K562 (cell line): ENCODE measurements around the gene DPEP2NB. TPM values are rescaled to one million over a fixed set of nuclear protein-coding genes. Genes with fewer than 3 reads are reported as not detected.

Experiments
- ATAC-seq: fragments of 200-7000 bp; cut with Tn5 transposase; 3 replicates; pipeline ENCODE4 v1.9.1; 2020; ENCODE audit warnings: moderate library complexity
- BruUV-seq: library from RNA; stranded (reverse); fragments of 400-500 nt; replicated peaks from 2 replicates; lab custom pipeline; 2021; lab: Mats Ljungman, UMichigan
- CTCF ChIA-PET: fragments of 300-600 bp; formaldehyde crosslinking; extraction: SDS; loops from one replicate; lab custom pipeline; 2021; ENCODE audit warnings: low intra/inter-chr PET ratio; lab: Yijun Ruan, JAX
- POLR2A ChIA-PET: fragments of 300-600, 350-650 bp; sonication (Branson Sonifier 250); formaldehyde crosslinking; extraction: SDS; loops from one replicate; lab custom pipeline; 2021; ENCODE audit warnings: antibody characterized with exemption, inconsistent platforms; lab: Yijun Ruan, JAX
- DNase-seq, 4 experiments: peaks; one replicate each; pipeline versions ENCODE4 v3.0.0 to v3.0.0-alpha.2; 2011 to 2018; ENCODE audit warnings: low spot score in 3 of 4, mixed read lengths in 3 of 4; ENCODE audit errors: extremely low read depth in 1 of 4
- FAIRE-seq: peaks from 2 replicates; lab custom pipeline; 2011; peaks lifted over from hg19 to GRCh38; lab: Jason Lieb, UNC
- H2AFZ ChIP-seq: 2 replicates; pipeline ENCODE4 v1.6.0; 2011; ENCODE audit warnings: low read depth, low read length, control low read depth, inconsistent platforms
- H3K27ac ChIP-seq: fragments of 200-600 bp; 3 replicates; pipeline ENCODE4 v1.8.0; 2011; ENCODE audit warnings: low read depth, mild to moderate bottlenecking, control low read depth, inconsistent platforms, low read length, moderate library complexity, mixed read lengths; ENCODE audit errors: extremely low read depth
- H3K27me3 ChIP-seq, 2 experiments: fragments of 300-600 bp in 1 of 2; 2 replicates in 1 of 2; 3 replicates in 1 of 2; pipeline versions ENCODE4 v1.6.0 to v1.8.0; 2011; ENCODE audit warnings: inconsistent platforms in 2 of 2, low read length in 2 of 2, mild to moderate bottlenecking in 1 of 2, mixed read lengths in 1 of 2, moderate library complexity in 1 of 2; ENCODE audit not compliant: control insufficient read depth in 2 of 2, insufficient read depth in 2 of 2
- H3K36me3 ChIP-seq: fragments of 300-600 bp; 3 replicates; pipeline ENCODE4 v1.8.0; 2011; ENCODE audit warnings: mild to moderate bottlenecking, low read length, inconsistent platforms; ENCODE audit not compliant: control insufficient read depth, insufficient read depth
- H3K4me1 ChIP-seq, 2 experiments: fragments of 200-600 bp in 1 of 2; replicated peaks in 1 of 2; 2 replicates in 1 of 2; 3 replicates in 1 of 2; pipeline versions ENCODE4 v1.5.1 to v1.8.0; 2011; ENCODE audit warnings: inconsistent platforms in 2 of 2, low read length in 2 of 2, mild to moderate bottlenecking in 1 of 2, mixed read lengths in 1 of 2, moderate library complexity in 1 of 2; ENCODE audit not compliant: control insufficient read depth in 2 of 2, insufficient read depth in 2 of 2
- H3K4me2 ChIP-seq: 2 replicates; pipeline ENCODE4 v1.6.1; 2011; ENCODE audit warnings: low read length, control low read depth, inconsistent platforms, mixed read lengths; ENCODE audit not compliant: insufficient read depth
- H3K4me3 ChIP-seq: fragments of 200-600 bp; sonication (generic), shearing (Covaris generic); 2 replicates; pipeline ENCODE4 v1.5.1; 2016; ENCODE audit warnings: control low read depth, inconsistent platforms
- H3K79me2 ChIP-seq: fragments of 200-600 bp; 3 replicates; pipeline ENCODE4 v1.8.0; 2011; ENCODE audit warnings: low read length, inconsistent platforms; ENCODE audit not compliant: control insufficient read depth, insufficient read depth
- H3K9ac ChIP-seq, 2 experiments: 2 replicates each; pipeline versions ENCODE4 v1.6.0 to v1.6.1; 2011; ENCODE audit warnings: low read depth in 2 of 2, low read length in 2 of 2, control low read depth in 1 of 2, inconsistent platforms in 1 of 2, mild to moderate bottlenecking in 1 of 2, mixed read lengths in 1 of 2; ENCODE audit not compliant: insufficient read depth in 1 of 2
- H3K9me1 ChIP-seq: one replicate; pipeline ENCODE4 v1.6.0; 2011; ENCODE audit warnings: inconsistent platforms, mild to moderate bottlenecking, low read length, moderate library complexity; ENCODE audit not compliant: control insufficient read depth, insufficient read depth
- H3K9me3 ChIP-seq: replicated peaks from 2 replicates; pipeline ENCODE4 v1.5.1; 2011; ENCODE audit warnings: low read depth, low read length, inconsistent platforms; ENCODE audit not compliant: control insufficient read depth, insufficient read depth
- H4K20me1 ChIP-seq: replicated peaks from 2 replicates; pipeline ENCODE4 v1.6.1; 2011; ENCODE audit warnings: low read length, inconsistent platforms, mixed read lengths; ENCODE audit not compliant: control insufficient read depth, insufficient read depth
- CBFA2T3 ChIP-seq: fragments of 450-650 bp; IDR thresholded peaks from 2 replicates; pipeline ENCODE4 v1.6.1; 2017
- CC2D1A ChIP-seq: fragments of 450-650 bp; IDR thresholded peaks from 2 replicates; pipeline ENCODE4 v1.6.1; 2017; ENCODE audit warnings: mild to moderate bottlenecking
- CREM ChIP-seq: IDR thresholded peaks from 2 replicates; pipeline ENCODE4 v1.6.1; 2014; ENCODE audit warnings: antibody characterized with exemption, low read depth
- CTBP1 ChIP-seq: fragments of 450-650 bp; IDR thresholded peaks from 2 replicates; pipeline ENCODE4 v1.6.1; 2016; ENCODE audit warnings: borderline replicate concordance
- ETV5 ChIP-seq: sonication (generic); formaldehyde crosslinking; IDR thresholded peaks from 2 replicates; pipeline ENCODE4 v1.4.0; 2020; ENCODE audit warnings: low read depth, mild to moderate bottlenecking, missing genetic modification reagents
- HNRNPUL1 ChIP-seq: fragments of 200-400 bp; formaldehyde crosslinking; IDR thresholded peaks from 2 replicates; pipeline ENCODE4 v1.6.1; 2017; ENCODE audit warnings: low read length
- RAD21 ChIP-seq, 2 experiments: fragments of 250-450 bp in 1 of 2; fragments of 450-650 bp in 1 of 2; sonication (Bioruptor Pico) in 1 of 2; formaldehyde crosslinking in 1 of 2; IDR thresholded peaks in 1 of 2; conservative IDR thresholded peaks in 1 of 2; 2 replicates each; pipeline versions ENCODE4 v1.4.0 to v1.8.0; 2020 to 2022; ENCODE audit warnings: mild to moderate bottlenecking in 2 of 2, moderate library complexity in 1 of 2
- SP1 ChIP-seq: sonication (generic); formaldehyde crosslinking; IDR thresholded peaks from 2 replicates; pipeline ENCODE4 v1.8.1; 2022; ENCODE audit warnings: mild to moderate bottlenecking, missing genetic modification reagents
- TCF3 ChIP-seq: sonication (generic); formaldehyde crosslinking; IDR thresholded peaks from 2 replicates; pipeline ENCODE4 v1.4.0; 2020; ENCODE audit warnings: mild to moderate bottlenecking, missing genetic modification reagents
- ZBTB17 ChIP-seq: fragments of 450-650 bp; formaldehyde crosslinking; IDR thresholded peaks from 2 replicates; pipeline ENCODE4 v1.4.0; 2020; ENCODE audit warnings: mild to moderate bottlenecking
- ZNF165 ChIP-seq: fragments of 250-450 bp; sonication (Bioruptor Pico); IDR thresholded peaks from 2 replicates; pipeline ENCODE4 v1.4.0; 2020; ENCODE audit warnings: borderline replicate concordance
- WGBS: fragments of 100-300 bp; shearing (Covaris generic); methylation state at CpG from one replicate; pipeline ENCODE4 v1.1.6; 2016; ENCODE audit warnings: low coverage, mixed read lengths; ENCODE audit not compliant: insufficient coverage; ENCODE audit errors: missing lambda C conversion rate; 5-methylcytosine and 5-hydroxymethylcytosine counted together
- in situ Hi-C: fragments of 300-500 bp; cut with MboI; formaldehyde crosslinking; loops from 4 replicates; pipeline ENCODE4 v1.15.0; 2018; ENCODE audit warnings: inconsistent platforms, mixed read lengths
- intact Hi-C: fragments of 100-400 bp; cut with micrococcal nuclease; formaldehyde crosslinking; loops from 2 replicates; pipeline ENCODE4 v1.14.2; 2022
- polyA plus RNA-seq, 8 experiments: library from polyadenylated mRNA; depleted of rRNA in 4 of 8; stranded (reverse) in 5 of 8; unstranded in 3 of 8; fragments of >200 nt; fragmentation: Nextera tagmentation in 2 of 8; fragmentation: Illumina TruSeq in 1 of 8; extraction: Ambion mirVana in 2 of 8; extraction: Trizol in 1 of 8; gene quantifications; 2 replicates each; pipeline versions ENCODE4 v1.2.1 to v1.2.3, GENCODE V29; 2011 to 2014; ENCODE audit warnings: inconsistent platforms in 1 of 8, missing spikeins in 1 of 8
- total RNA-seq, 7 experiments: library from RNA; depleted of rRNA in 6 of 7; stranded (reverse); fragments of >200 nt in 6 of 7; fragmentation: Illumina TruSeq in 2 of 7; extraction: Trizol in 2 of 7; gene quantifications; 2 replicates each; pipeline versions ENCODE4 v1.2.1 to v1.2.3, GENCODE V29; 2011 to 2021; ENCODE audit warnings: low replicate concordance in 1 of 7
- TF ChIP-seq, protein P1 (sequence below): fragments of 450-650 bp; IDR thresholded peaks from 2 replicates; pipeline ENCODE4 v1.6.1; 2017; ENCODE audit warnings: antibody characterized with exemption, mild to moderate bottlenecking
- TF ChIP-seq, protein P2 (sequence below), 2 experiments: fragments of 450-650 bp; conservative IDR thresholded peaks; 2 replicates each; pipeline ENCODE4 v1.6.1; 2017; ENCODE audit warnings: mild to moderate bottlenecking in 2 of 2, moderate library complexity in 2 of 2
- TF ChIP-seq, protein P3 (sequence below): fragments of 450-650 bp; formaldehyde crosslinking; conservative IDR thresholded peaks from 2 replicates; pipeline ENCODE4 v1.4.0; 2022; ENCODE audit warnings: mild to moderate bottlenecking, missing genetic modification characterization

The DPEP2NB gene
- total and polyA plus RNA-seq, 9 of the 15 experiments (the other 6 are each of a cell fraction or from before 2014, with no cell fraction given) = not detected

DNA sequence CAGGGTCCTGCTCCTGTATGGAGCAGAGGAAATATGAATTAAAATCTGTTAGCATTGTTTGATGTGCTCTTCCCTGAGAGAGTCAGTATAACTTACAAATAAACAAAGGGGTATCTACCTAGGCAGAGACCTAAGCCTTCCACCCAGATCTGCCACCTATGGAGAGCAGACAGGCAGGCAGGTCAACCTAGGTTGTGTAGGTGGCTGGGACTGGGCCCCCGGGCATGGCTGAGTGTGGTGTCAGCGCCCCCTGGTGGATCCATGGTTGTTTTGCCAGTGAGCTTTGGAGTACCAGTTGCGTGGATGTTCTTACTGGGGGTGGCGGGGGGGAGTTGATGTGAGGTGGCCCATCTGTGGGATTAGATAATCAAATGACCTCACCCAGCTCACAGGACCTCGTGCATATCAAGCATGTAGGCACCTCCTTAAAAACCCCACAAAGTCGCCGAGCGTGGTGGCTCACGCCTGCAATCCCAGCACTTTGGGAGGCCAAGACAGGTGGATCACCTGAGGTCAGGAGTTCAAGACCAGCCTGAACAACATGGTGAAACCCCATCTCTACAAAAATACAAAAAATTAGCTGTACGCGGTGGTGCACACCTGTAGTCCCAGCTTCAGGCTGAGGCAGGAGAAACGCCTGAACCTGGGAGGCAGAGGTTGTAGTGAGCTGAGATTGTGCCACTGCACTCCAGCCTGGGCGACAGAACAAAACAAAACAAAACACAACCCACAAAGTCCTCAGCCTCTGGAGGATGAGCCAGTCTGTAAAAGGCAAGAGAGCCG lies 25.0 kb upstream of the DPEP2NB start:
- peak; percentile 95 for FAIRE-seq
- Histone ChIP-seq H3K9ac (no peak overlapping the region), H4K20me1 (no peaks in the 10 kb centered on the region), H2AFZ (no peak overlapping the region), H3K9me1 (no peaks in the 10 kb centered on the region), H3K4me1 (peaks cover 0 to 2% of the 10 kb centered on the region in 2 experiments; a peak in 2 of 5 replicates), H3K36me3 (peaks cover 33% of the 10 kb centered on the region; the same call in 2 of the 3 replicates), H3K27me3 (no peaks in the 10 kb centered on the region), H3K79me2 (no peaks in the 10 kb centered on the region), H3K27ac (no peak overlapping the region), H3K4me3 (no peak overlapping the region), H3K9me3 (no peaks in the 10 kb centered on the region), H3K4me2 (no peak overlapping the region)
- CTCF ChIA-PET = interaction anchor here (0.5 to 2.1 kb wide), 9 partner anchors 47 to 472 kb away, joined by 3 to 16 read pairs (median 4); no protein-coding TSS in a partner anchor
- BruUV-seq = no TSS peak
- WGBS = 51% methylated on average over 9 of the region's 14 CpGs
- DNase-seq = peak; percentile 85 to 91 (median 88)
- peak; percentile 100 for ATAC-seq
- intact Hi-C loops = loop anchor here (1.0 to 10.0 kb wide), 6 partner anchors 24 to 368 kb away; partner anchors contain the start of genes NRN1L and PSMB10
- in situ Hi-C loops = loop anchor here (10.0 kb wide), 2 partner anchors 226 to 366 kb away; no protein-coding TSS in a partner anchor
- POLR2A ChIA-PET = interaction anchor here (0.6 to 1.6 kb wide), 4 partner anchors 9 to 17 kb away, joined by 3 to 5 read pairs (median 4); partner anchors contain the start of genes DDX28 and DUS2
- TF ChIP-seq CREM (peak; percentile 28; the same call in 1 of the 2 replicates), CBFA2T3 (peak; percentile 42; the same call in 1 of the 2 replicates), ZNF165 (CRISPR knock-in tag) (no peak), RAD21 (CRISPR knock-in tag; conservative IDR thresholded peaks at IDR 0.05 in 1 of 2, IDR thresholded peaks at IDR 0.05 in 1 of 2) (peak; percentile 92 to 96), ZBTB17 (no peak), CC2D1A (peak; percentile 68), CTBP1 (peak; percentile 69; the same call in 1 of the 2 replicates), HNRNPUL1 (no peak), TCF3 (CRISPR knock-in tag) (0 out of 2 replicates have a peak, but pooled peaks have one; percentile 11), ETV5 (CRISPR knock-in tag) (no peak), SP1 (CRISPR knock-in tag) (no peak)
- TF ChIP-seq, protein P1, sequence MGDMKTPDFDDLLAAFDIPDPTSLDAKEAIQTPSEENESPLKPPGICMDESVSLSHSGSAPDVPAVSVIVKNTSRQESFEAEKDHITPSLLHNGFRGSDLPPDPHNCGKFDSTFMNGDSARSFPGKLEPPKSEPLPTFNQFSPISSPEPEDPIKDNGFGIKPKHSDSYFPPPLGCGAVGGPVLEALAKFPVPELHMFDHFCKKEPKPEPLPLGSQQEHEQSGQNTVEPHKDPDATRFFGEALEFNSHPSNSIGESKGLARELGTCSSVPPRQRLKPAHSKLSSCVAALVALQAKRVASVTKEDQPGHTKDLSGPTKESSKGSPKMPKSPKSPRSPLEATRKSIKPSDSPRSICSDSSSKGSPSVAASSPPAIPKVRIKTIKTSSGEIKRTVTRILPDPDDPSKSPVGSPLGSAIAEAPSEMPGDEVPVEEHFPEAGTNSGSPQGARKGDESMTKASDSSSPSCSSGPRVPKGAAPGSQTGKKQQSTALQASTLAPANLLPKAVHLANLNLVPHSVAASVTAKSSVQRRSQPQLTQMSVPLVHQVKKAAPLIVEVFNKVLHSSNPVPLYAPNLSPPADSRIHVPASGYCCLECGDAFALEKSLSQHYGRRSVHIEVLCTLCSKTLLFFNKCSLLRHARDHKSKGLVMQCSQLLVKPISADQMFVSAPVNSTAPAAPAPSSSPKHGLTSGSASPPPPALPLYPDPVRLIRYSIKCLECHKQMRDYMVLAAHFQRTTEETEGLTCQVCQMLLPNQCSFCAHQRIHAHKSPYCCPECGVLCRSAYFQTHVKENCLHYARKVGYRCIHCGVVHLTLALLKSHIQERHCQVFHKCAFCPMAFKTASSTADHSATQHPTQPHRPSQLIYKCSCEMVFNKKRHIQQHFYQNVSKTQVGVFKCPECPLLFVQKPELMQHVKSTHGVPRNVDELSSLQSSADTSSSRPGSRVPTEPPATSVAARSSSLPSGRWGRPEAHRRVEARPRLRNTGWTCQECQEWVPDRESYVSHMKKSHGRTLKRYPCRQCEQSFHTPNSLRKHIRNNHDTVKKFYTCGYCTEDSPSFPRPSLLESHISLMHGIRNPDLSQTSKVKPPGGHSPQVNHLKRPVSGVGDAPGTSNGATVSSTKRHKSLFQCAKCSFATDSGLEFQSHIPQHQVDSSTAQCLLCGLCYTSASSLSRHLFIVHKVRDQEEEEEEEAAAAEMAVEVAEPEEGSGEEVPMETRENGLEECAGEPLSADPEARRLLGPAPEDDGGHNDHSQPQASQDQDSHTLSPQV = 0 out of 2 replicates have a peak, but pooled peaks have one; percentile 42
- TF ChIP-seq, protein P2, sequence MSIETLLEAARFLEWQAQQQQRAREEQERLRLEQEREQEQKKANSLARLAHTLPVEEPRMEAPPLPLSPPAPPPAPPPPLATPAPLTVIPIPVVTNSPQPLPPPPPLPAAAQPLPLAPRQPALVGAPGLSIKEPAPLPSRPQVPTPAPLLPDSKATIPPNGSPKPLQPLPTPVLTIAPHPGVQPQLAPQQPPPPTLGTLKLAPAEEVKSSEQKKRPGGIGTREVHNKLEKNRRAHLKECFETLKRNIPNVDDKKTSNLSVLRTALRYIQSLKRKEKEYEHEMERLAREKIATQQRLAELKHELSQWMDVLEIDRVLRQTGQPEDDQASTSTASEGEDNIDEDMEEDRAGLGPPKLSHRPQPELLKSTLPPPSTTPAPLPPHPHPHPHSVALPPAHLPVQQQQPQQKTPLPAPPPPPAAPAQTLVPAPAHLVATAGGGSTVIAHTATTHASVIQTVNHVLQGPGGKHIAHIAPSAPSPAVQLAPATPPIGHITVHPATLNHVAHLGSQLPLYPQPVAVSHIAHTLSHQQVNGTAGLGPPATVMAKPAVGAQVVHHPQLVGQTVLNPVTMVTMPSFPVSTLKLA (conservative IDR thresholded peaks at IDR 0.05) = 0 out of 4 replicates have a peak, but pooled peaks of 1 of the 2 experiments have one; percentile 22
- TF ChIP-seq, protein P3, sequence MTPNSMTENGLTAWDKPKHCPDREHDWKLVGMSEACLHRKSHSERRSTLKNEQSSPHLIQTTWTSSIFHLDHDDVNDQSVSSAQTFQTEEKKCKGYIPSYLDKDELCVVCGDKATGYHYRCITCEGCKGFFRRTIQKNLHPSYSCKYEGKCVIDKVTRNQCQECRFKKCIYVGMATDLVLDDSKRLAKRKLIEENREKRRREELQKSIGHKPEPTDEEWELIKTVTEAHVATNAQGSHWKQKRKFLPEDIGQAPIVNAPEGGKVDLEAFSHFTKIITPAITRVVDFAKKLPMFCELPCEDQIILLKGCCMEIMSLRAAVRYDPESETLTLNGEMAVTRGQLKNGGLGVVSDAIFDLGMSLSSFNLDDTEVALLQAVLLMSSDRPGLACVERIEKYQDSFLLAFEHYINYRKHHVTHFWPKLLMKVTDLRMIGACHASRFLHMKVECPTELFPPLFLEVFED (CRISPR knock-in tag) = no peak
